HepG2 (cell line): ENCODE measurements around the gene SIK3. TPM values are rescaled to one million over a fixed set of nuclear protein-coding genes. Genes with fewer than 3 reads are reported as not detected.

Experiments
- HOXA7 ChIP-seq: sonication (generic); formaldehyde crosslinking; IDR thresholded peaks from 2 replicates; pipeline ENCODE4 v1.8.1; 2022; ENCODE audit warnings: mild to moderate bottlenecking, missing genetic modification reagents, moderate library complexity
- SP140L ChIP-seq: sonication (generic); formaldehyde crosslinking; IDR thresholded peaks from 2 replicates; pipeline ENCODE4 v1.4.0; 2020; ENCODE audit warnings: missing genetic modification reagents, borderline replicate concordance
- ZNF235 ChIP-seq: sonication (generic); formaldehyde crosslinking; IDR thresholded peaks from 2 replicates; pipeline ENCODE4 v1.8.1; 2023; ENCODE audit warnings: mild to moderate bottlenecking, missing genetic modification reagents, borderline replicate concordance
- ZNF318 ChIP-seq: sonication (generic); formaldehyde crosslinking; IDR thresholded peaks from 2 replicates; pipeline ENCODE4 v1.4.0; 2020; ENCODE audit warnings: mild to moderate bottlenecking, missing genetic modification reagents
- ZNF83 ChIP-seq: sonication (generic); formaldehyde crosslinking; IDR thresholded peaks from 2 replicates; pipeline ENCODE4 v1.4.0; 2020; ENCODE audit warnings: missing genetic modification reagents, mild to moderate bottlenecking, borderline replicate concordance
- polyA plus RNA-seq, 8 experiments: library from polyadenylated mRNA; depleted of rRNA in 3 of 8; stranded (reverse) in 7 of 8; unstranded in 1 of 8; fragments of >200 nt; fragmentation: Illumina TruSeq in 4 of 8; extraction: Trizol in 4 of 8; gene quantifications; 2 replicates each; pipeline versions ENCODE4 v1.2.1 to v1.2.3, GENCODE V29; 2011 to 2016; ENCODE audit warnings: low read depth in 4 of 8, missing spikeins in 1 of 8, mixed read lengths in 1 of 8; ENCODE audit not compliant: insufficient read depth in 1 of 8
- total RNA-seq, 5 experiments: library from RNA; depleted of rRNA; stranded (reverse); fragments of >200 nt; fragmentation: Illumina TruSeq; extraction: Trizol; gene quantifications; 2 replicates each; pipeline ENCODE4 v1.2.3, GENCODE V29; 2016; ENCODE audit warnings: low read depth in 1 of 5

The SIK3 gene
- total and polyA plus RNA-seq, 2 of the 13 experiments (the other 11 are each of a cell fraction or from before 2014, with no cell fraction given), result 5.7 to 9.8 TPM

GRCh38 chr11:116813170-116813569 lies 285.1 kb downstream of the SIK3 start (continued):
- TF ChIP-seq ZNF318 (CRISPR knock-in tag) (no peak), SP140L (no peak), ZNF83 (CRISPR knock-in tag) (no peak), HOXA7 (CRISPR knock-in tag) (no peak), ZNF235 (CRISPR knock-in tag) (no peak)
